ENCODE results near the gene CYB5A.

CYB5A gene

DNA sequence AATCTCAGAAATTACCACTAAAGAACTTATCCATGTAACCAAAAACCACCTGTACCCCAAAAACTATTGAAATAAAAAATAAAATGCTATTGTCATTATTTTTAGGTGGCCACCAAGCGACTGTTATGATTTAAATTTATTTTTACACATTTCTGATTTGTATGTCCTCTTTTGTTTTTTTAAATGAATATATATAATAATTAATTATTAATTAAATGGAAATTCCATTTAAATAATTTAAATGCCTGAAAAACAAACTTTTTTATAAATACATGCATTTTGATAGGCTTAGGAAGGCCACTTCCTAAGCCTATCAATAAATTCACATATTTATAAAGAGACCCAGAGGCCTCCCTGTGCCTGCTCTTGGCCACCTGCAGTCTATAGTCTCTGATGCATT, 52.2 kb downstream of the CYB5A start:
- Mint-ChIP-seq H3K27ac (no peak overlapping the region), H3K9me3 (no peaks in the 10 kb centered on the region), H3K4me1 (peaks cover under 1% of the 10 kb centered on the region), H3K4me3 (no peak overlapping the region), H3K36me3 (no peaks in the 10 kb centered on the region), H3K27me3 (peaks cover 21% of the 10 kb centered on the region)
- no peak for DNase-seq (ENCODE audit: low spot score in 2 of 2)
- no peak for ATAC-seq (ENCODE audit: low read depth)

DNA sequence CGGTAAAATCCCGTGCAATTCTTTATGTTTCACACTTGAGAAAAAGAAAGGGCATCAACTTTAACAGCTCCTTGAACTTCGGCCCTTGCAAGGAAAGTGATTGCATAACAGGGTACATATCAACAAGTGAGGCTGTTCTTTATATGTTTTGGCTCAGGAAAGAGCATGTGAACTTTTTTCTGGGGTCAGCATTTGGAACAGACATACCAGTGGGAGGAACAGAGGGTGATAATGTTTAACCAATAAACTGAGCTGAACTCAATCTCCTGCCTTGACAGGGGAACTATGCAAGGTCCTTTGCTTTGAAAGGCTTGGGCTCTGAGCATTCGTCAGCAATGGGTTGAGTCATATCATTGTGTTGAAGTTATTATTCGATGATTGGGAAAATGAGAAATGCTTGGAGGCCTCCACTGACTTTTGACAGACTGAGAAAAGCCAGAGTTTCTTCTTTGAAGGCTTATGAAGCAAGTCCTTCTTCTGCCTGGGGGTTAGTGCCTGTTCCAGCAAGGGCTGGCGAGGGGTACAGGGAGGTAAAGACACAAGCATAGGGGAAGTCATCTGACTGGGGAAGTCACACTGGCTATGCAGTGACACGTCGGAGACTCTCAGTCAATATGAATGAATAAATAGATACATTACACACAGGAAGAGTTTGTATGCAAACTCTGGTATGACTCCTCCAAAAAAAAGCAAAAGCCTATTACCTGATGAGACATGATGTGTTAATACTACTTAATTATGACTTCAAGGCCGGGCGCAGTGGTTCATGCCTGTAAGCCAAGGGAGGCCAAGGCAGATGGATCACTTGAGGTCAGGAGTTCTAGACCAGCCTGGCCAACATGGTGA, 57.2 kb downstream of the CYB5A start:
- Mint-ChIP-seq H3K4me1 (no peaks in the 10 kb centered on the region), H3K36me3 (no peaks in the 10 kb centered on the region), H3K27ac (no peak overlapping the region), H3K4me3 (no peak overlapping the region), H3K27me3 (peaks cover 13% of the 10 kb centered on the region), H3K9me3 (no peaks in the 10 kb centered on the region)
- DNase-seq (ENCODE audit: low spot score in 2 of 2) (no peak), ATAC-seq (ENCODE audit: low read depth) (no peak)

DNA sequence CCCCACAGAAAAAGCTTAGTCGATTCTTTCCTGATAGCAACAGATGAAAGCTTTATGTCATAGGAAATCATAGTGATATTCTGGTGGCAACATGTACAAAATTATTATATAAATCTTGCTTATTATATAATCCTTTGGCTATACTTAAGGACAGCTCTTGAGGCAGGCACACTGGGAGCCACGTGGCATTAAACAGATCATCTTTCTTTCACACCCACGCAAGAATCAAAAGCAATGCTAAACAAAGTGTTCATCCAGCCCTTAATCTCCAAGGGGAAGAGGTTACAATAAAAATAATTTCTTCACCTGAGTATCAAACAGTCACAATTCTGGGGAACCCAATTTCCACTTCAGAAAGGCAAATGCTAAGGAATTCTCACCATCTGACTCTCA, 57.8 kb downstream of the CYB5A start:
- no peak overlapping the region for H3K27ac Mint-ChIP-seq
- no peak overlapping the region for H3K4me3 Mint-ChIP-seq
- DNase-seq (ENCODE audit: low spot score in 2 of 2) (no peak), ATAC-seq (ENCODE audit: low read depth) (no peak)
- H3K36me3 Mint-ChIP-seq: no peaks in the 10 kb centered on the region
- H3K27me3 Mint-ChIP-seq: peaks cover 11% of the 10 kb centered on the region
- H3K4me1 Mint-ChIP-seq: no peaks in the 10 kb centered on the region
- H3K9me3 Mint-ChIP-seq: no peaks in the 10 kb centered on the region

DNA sequence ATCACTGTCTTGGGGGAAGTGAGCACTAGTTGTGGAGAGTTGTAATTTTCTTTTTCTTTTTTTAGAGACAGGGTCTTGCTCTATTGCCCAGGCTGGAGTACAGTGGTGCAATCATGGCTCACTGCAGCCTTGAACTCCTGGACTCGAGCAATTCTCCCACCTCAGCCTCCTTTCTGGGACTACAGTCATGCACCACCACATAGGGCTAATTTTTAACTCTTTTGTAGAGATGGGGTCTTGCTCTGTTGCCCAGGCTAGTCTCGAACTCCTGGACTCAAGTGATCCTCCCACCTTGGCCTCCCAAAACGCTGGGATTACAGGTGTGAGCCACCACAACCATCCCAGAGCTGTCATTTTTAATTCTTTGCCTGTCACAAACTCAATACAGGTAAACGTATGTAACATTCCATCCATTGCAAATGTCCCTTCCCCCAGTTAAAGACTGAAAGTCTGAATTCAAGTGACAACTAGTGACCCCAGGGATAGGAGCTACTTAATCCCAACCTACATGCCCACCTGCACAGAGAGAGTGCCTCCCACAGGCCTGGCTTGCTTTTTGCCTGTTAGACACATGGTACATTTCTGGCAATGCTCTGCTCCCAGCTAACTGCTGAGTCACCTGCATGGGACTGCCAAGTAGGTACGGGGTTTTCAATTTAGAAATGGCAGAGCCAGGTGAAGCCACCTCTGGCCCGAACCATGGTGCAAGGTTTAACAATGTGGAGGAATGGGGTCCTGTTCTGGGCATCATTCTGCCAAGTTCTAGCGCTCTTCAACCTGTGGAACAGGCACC, 60.6 kb downstream of the CYB5A start:
- ATAC-seq (ENCODE audit: low read depth) (no peak), DNase-seq (ENCODE audit: low spot score in 2 of 2) (no peak)
- H3K27me3 Mint-ChIP-seq: peaks cover 6% of the 10 kb centered on the region
- H3K4me1 Mint-ChIP-seq: no peaks in the 10 kb centered on the region
- no peaks in the 10 kb centered on the region for H3K36me3 Mint-ChIP-seq
- H3K27ac Mint-ChIP-seq: no peak overlapping the region
- no peaks in the 10 kb centered on the region for H3K9me3 Mint-ChIP-seq
- no peak overlapping the region for H3K4me3 Mint-ChIP-seq

DNA sequence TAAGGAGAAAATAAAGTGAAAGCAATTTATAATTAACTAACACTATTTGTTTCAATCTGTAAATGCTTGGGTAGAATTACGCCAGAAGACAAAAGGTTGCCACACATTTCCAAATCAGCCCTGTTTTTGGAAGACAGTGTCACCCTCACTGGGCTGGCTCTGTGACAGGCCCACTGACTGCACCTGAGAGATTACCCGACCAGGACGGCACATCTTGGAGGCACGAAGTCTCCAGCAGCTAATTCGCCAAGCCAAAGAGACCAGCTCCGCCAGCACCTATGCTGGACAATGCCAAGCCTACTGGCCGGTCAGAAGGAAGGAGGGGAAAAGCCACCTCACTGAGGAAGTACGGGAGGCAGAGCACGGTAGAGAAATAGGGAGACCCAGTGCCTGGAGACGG, 61.9 kb downstream of the CYB5A start:
- DNase-seq (ENCODE audit: low spot score in 2 of 2): no peak
- ATAC-seq (ENCODE audit: low read depth): no peak
- Mint-ChIP-seq H3K4me1 (no peaks in the 10 kb centered on the region), H3K4me3 (no peak overlapping the region), H3K27me3 (peaks cover 11% of the 10 kb centered on the region), H3K36me3 (no peaks in the 10 kb centered on the region), H3K27ac (no peak overlapping the region), H3K9me3 (no peaks in the 10 kb centered on the region)

DNA sequence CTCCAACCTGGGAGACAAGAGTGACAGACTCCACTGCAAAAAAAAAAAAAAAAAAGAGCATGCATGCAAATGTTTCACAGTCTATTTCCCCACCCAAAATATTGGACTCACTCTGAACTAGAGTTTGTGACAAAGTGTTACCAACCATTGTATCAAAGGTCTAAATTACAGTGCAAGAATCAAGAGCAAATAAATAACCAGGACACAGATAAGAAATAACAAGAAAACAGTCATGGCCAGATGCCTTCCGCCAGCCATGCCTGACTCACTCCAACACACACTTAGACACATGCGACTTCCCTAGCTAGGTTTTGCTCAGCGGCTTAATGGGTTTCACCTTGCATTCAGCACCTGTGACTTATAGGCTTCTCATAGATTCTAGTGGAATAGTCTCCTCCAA, 62.8 kb downstream of the CYB5A start:
- no peak overlapping the region for H3K4me3 Mint-ChIP-seq
- no peak for ATAC-seq (ENCODE audit: low read depth)

DNA sequence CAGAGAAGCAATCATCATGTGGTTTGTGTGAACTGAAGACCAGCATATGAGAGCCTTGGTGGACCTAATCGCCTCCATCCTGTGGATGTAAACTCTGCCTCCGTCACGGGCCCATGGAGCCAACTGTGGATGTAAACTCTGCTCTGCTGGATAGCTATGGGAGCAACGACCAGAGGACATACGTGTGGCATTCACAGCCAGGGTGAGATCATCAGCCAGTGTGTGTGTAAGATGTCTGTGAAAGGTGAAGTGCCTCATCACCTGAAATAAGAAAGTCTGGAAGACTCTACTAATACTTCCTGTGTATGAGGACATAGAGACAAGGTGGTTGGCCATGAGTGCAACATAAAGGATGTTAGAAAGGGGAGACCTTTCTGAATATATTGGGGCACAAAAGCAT, 63.5 kb downstream of the CYB5A start:
- Mint-ChIP-seq H3K36me3 (no peaks in the 10 kb centered on the region), H3K4me1 (no peaks in the 10 kb centered on the region), H3K4me3 (no peak overlapping the region), H3K27ac (no peak overlapping the region), H3K9me3 (no peaks in the 10 kb centered on the region), H3K27me3 (peaks cover 11% of the 10 kb centered on the region)
- no peak for DNase-seq (ENCODE audit: low spot score in 2 of 2)
- no peak for ATAC-seq (ENCODE audit: low read depth)

More for the DNA sequence above, 62.8 kb downstream of the CYB5A start:
- DNase-seq (ENCODE audit: low spot score in 2 of 2): no peak
- no peaks in the 10 kb centered on the region for H3K36me3 Mint-ChIP-seq
- H3K4me1 Mint-ChIP-seq: no peaks in the 10 kb centered on the region
- H3K9me3 Mint-ChIP-seq: no peaks in the 10 kb centered on the region
- H3K27ac Mint-ChIP-seq: no peak overlapping the region
- H3K27me3 Mint-ChIP-seq: peaks cover 11% of the 10 kb centered on the region

DNA sequence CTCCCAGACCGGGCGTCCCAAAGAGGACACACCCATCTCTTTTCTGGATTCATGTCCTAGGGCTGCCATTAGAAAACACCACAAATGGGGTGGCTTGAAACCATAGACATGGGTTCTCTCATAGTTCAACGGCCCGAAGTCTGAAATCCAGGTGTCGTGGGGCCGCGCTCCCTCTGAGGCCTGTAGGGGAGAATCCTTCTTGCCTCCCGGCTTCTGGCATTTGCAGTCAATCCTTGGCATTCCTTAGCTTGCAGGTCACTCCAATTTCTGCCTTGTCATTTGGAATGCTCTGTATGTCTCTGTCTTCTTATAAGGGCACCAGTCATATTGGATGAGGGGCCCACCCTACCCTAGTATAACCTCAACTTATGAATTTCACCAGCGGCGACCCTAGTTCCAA, 65.1 kb downstream of the CYB5A start:
- Mint-ChIP-seq H3K36me3 (no peaks in the 10 kb centered on the region), H3K4me3 (no peak overlapping the region), H3K27ac (no peak overlapping the region), H3K9me3 (no peaks in the 10 kb centered on the region), H3K4me1 (no peaks in the 10 kb centered on the region), H3K27me3 (peaks cover 14% of the 10 kb centered on the region)
- DNase-seq (ENCODE audit: low spot score in 2 of 2) (no peak), ATAC-seq (ENCODE audit: low read depth) (no peak)

DNA sequence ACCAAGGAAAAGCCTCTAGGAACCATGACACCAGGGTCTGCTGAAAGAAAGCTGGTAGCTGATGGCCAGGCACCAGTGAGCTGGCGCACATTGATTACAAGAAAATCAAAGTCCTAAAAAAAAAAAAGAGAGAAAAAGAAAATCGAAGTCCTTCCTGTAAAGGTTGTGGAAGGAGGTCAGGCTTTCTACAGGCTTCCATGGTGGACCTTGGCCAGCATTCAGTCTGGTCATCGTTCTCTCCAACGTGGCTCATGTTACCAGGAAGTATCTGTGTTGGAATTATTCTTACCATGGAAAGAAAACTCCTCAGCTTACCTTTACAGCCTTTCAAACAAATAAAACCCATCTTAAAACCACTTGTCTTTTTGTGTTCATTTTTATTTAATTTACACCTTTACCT, 65.6 kb downstream of the CYB5A start:
- Mint-ChIP-seq H3K27me3 (peaks cover 14% of the 10 kb centered on the region), H3K4me3 (no peak overlapping the region), H3K36me3 (no peaks in the 10 kb centered on the region), H3K27ac (no peak overlapping the region), H3K4me1 (no peaks in the 10 kb centered on the region), H3K9me3 (no peaks in the 10 kb centered on the region)
- DNase-seq (ENCODE audit: low spot score in 2 of 2) (no peak), ATAC-seq (ENCODE audit: low read depth) (no peak)

DNA sequence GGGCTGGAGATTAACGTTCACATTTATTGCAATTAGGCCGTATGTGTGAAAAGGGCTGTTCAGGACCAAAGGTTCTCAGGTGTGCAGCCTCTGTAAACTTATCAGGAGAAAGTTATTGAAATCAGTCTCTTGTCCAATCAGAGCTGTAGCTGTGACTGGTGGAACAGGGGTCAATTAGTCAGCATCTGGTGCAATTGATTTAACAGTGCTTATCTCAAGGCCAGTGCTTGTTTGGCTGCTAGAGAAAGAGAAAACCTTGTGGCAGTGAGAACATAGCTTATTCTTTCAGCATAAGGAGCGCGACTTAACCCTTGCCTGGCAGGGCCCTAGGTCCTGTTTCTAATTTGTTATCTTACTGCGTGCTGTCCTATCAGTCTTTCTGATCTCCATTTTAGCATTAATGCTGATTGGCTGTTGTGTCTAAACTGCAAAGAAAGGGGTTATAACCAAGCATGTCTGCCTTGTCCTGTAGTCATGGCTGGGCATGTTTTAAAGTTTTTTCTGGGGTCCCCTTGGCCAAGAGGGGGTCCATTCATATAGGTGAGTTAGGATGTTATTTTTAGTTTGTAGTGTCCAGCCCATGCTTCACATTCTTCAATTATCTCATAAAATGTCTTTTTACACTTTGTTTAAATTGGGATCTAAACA, 66.4 kb downstream of the CYB5A start:
- no peaks in the 10 kb centered on the region for H3K36me3 Mint-ChIP-seq
- ATAC-seq (ENCODE audit: low read depth) (no peak), DNase-seq (ENCODE audit: low spot score in 2 of 2) (no peak)
- H3K4me1 Mint-ChIP-seq: no peaks in the 10 kb centered on the region
- H3K9me3 Mint-ChIP-seq: no peaks in the 10 kb centered on the region
- H3K27me3 Mint-ChIP-seq: peaks cover 14% of the 10 kb centered on the region
- H3K27ac Mint-ChIP-seq: no peak overlapping the region
- H3K4me3 Mint-ChIP-seq: no peak overlapping the region

DNA sequence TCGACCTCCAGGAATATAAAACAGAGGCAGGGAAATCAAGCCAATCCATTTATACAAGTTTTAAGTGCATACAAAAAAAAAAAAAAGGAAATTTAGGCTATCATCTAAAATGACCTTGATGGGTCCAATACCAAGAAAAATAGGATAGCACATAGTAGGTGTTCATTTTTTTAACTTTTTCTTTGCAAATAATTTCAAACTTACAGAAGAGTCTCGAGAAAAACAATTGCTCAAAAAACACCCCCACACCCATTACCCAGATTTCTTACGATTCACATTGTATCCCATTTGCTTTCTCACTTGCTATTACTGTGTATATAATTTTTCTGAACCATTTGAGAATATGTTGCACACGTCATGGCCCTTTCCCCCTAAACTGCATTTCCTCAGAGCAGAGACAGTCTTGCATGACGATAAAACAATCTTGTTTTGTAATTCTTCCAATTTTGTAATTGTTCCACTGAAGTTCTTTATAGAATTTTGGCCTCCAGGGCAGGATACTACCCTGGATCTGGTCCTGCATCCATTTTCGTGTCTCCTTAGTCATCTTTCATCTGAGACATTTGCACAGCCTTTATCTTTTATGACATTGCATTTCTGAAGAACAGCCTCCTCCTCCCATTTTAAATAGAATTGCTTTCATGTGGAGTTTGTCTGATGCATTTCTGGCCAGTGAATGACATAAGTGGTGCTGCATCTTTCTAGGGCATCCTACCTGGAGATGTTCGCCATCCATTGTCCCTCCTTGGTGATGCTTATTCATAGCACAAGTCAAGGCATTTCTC, 68.9 kb downstream of the CYB5A start:
- H3K4me3 Mint-ChIP-seq: no peak overlapping the region
- no peak for ATAC-seq (ENCODE audit: low read depth)
- no peaks in the 10 kb centered on the region for H3K9me3 Mint-ChIP-seq
- no peak for DNase-seq (ENCODE audit: low spot score in 2 of 2)
- no peaks in the 10 kb centered on the region for H3K4me1 Mint-ChIP-seq
- H3K27me3 Mint-ChIP-seq: peaks cover 11% of the 10 kb centered on the region
- no peaks in the 10 kb centered on the region for H3K36me3 Mint-ChIP-seq
- no peak overlapping the region for H3K27ac Mint-ChIP-seq

DNA sequence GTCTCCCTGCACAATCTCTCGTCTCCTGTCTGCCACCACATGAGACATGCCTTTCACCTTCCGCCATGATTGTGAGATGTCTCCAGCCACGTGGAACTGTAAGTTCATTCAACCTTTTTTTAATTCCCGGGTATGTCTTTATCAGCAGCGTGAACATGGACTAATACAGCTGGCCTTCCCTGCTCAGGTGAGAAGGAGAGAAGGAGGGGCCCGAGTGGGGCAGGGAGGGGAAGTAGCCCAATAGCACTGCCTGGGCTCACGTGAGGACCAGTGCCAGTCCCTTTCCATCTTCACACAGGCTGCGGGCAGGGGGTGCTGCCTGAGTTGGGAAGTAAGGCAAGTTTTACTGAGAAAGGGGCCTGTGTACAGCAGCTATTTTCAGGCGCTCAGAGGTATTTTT, 70.7 kb downstream of the CYB5A start:
- ATAC-seq (ENCODE audit: low read depth) (no peak), DNase-seq (ENCODE audit: low spot score in 2 of 2) (no peak)
- no peak overlapping the region for H3K27ac Mint-ChIP-seq
- peaks cover 9% of the 10 kb centered on the region for H3K27me3 Mint-ChIP-seq
- no peak overlapping the region for H3K4me3 Mint-ChIP-seq
- H3K36me3 Mint-ChIP-seq: no peaks in the 10 kb centered on the region
- H3K9me3 Mint-ChIP-seq: no peaks in the 10 kb centered on the region
- no peaks in the 10 kb centered on the region for H3K4me1 Mint-ChIP-seq

DNA sequence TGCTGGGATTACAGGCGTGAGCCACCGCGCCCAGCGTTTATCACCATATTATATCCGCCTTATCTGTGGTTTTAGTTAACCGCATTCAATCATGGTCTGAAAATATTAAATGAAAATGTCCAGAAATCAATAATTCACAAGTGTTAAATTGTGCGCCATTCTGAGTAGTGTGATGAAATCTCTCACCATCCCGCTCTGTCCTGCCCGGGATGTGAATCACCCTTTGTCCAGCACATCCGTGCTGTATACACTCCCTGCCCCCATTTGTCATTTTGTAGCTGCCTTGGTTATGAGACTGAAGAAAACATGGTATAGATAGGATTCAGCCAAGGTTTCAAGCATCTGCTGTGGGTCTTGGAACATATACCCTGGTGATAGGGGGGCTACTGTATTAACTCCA, 72.7 kb downstream of the CYB5A start:
- Mint-ChIP-seq H3K4me1 (no peaks in the 10 kb centered on the region), H3K27ac (no peak overlapping the region), H3K27me3 (peaks cover 9% of the 10 kb centered on the region), H3K4me3 (no peak overlapping the region), H3K9me3 (no peaks in the 10 kb centered on the region), H3K36me3 (no peaks in the 10 kb centered on the region)
- DNase-seq (ENCODE audit: low spot score in 2 of 2) (no peak), ATAC-seq (ENCODE audit: low read depth) (no peak)

All from memory B cell (primary cell).